ENCODE measurements around the gene P2RY2.

DNA sequence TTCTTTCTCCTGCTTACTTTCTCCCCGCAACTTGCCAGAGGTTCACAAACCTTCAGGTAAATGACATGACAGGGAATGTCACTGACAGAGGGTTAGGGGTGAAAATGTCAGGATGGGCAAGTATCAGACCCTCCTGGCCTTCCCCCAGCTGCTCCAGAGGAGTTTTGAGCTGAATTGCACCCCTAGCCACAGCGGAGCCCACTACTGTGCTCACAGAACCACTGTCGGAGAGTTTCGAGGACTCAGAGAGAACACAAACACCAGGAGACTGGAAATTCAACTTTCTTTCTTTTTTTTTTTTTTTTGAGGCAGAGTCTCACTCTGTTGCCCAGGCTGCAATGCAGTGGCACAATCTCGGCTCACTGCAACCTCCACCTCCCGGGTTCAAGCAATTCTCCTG is 21.5 kb upstream of the P2RY2 start:
- TF ChIP-seq CTCF (IDR thresholded peaks at IDR 0.05) (no peak), POLR2A (IDR thresholded peaks at IDR 0.05) (no peak)
